HG03460 (cell line): Measurements from ENCODE around the gene MYO3B.

Experiments
- ATAC-seq: cut with Tn5 transposase; IDR thresholded peaks from one replicate; pipeline ENCODE4 v1.9.1; 2021; ENCODE audit not compliant: unreplicated experiment

MYO3B gene

GRCh38 chr2:170362871-170363631 is 185.1 kb downstream of the MYO3B start:
- ATAC-seq = no peak

- no peak for ATAC-seq
Measured at GRCh38 chr2:170365003-170365402, 187.1 kb downstream of the MYO3B start.

GRCh38 chr2:170365686-170366085 is 187.7 kb downstream of the MYO3B start:
- ATAC-seq = no peak

GRCh38 chr2:170368370-170368769 is 190.4 kb downstream of the MYO3B start:
- no peak for ATAC-seq

- ATAC-seq = no peak
Measured at GRCh38 chr2:170369228-170369627, 191.3 kb downstream of the MYO3B start.

- ATAC-seq = no peak
Measured at GRCh38 chr2:170369894-170370293, 191.9 kb downstream of the MYO3B start.

- ATAC-seq = no peak
Measured at GRCh38 chr2:170371231-170371998, 193.5 kb downstream of the MYO3B start.

GRCh38 chr2:170375192-170375591 is 197.2 kb downstream of the MYO3B start:
- ATAC-seq = no peak

- no peak for ATAC-seq
Measured at GRCh38 chr2:170377500-170378207, 199.7 kb downstream of the MYO3B start.

- no peak for ATAC-seq
Measured at GRCh38 chr2:170380267-170380666, 202.3 kb downstream of the MYO3B start.

- ATAC-seq = no peak
Measured at GRCh38 chr2:170381678-170382077, 203.7 kb downstream of the MYO3B start.

- ATAC-seq = no peak
Measured at GRCh38 chr2:170386554-170386953, 208.6 kb downstream of the MYO3B start.

GRCh38 chr2:170391018-170391417 is 213.1 kb downstream of the MYO3B start:
- no peak for ATAC-seq

- no peak for ATAC-seq
Measured at GRCh38 chr2:170391697-170392096, 213.8 kb downstream of the MYO3B start.

GRCh38 chr2:170393861-170394498 is 216.0 kb downstream of the MYO3B start:
- ATAC-seq = no peak

- no peak for ATAC-seq
Measured at GRCh38 chr2:170394641-170395387, 216.9 kb downstream of the MYO3B start.

GRCh38 chr2:170396799-170397459 is 219.0 kb downstream of the MYO3B start:
- ATAC-seq = no peak

GRCh38 chr2:170401187-170401586 is 223.2 kb downstream of the MYO3B start:
- ATAC-seq = no peak

- no peak for ATAC-seq
Measured at GRCh38 chr2:170404846-170405245, 226.9 kb downstream of the MYO3B start.

GRCh38 chr2:170405326-170405725 is 227.4 kb downstream of the MYO3B start:
- no peak for ATAC-seq
